SK-N-MC (cell line): ENCODE results near the gene TMEM220.

Experiments
- EZH2 ChIP-seq: fragments of 200-600 bp; sonication (generic); IDR thresholded peaks from one replicate; pipeline ENCODE4 v1.6.1; 2017; ENCODE audit warnings: antibody characterized with exemption
- POLR2AphosphoS5 ChIP-seq: IDR thresholded peaks from 2 replicates; pipeline ENCODE4 v1.6.1; 2012; ENCODE audit warnings: mild to moderate bottlenecking, low read depth, low read length, borderline replicate concordance

DNA sequence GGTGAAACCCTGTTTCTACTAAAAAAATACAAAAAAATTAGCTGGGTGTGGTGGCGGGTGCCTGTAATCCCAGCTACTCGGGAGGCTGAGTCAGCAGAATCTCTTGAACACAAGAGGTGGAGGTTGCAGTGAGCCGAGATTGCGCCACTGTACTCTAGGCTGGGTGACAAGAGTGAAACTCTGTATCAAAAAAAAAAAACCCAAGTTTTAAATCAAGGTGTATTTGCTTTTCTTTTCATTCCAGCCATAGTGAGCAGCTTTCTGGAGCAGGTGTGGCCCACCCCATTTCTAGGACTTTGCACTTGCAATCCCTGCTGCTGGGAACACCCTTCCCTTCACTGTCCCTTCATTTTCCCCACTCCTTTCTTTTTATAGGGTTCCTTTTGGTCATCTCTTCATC is 45.2 kb upstream of the TMEM220 start:
- TF ChIP-seq POLR2AphosphoS5, result no peak
- TF ChIP-seq EZH2, result no peak
